K562 (cell line): ENCODE results near the gene CHMP2A. TPM values are rescaled to one million over a fixed set of nuclear protein-coding genes. Genes with fewer than 3 reads are reported as not detected.

Experiments used
- ATF2 ChIP-seq: sonication (generic); formaldehyde crosslinking; IDR thresholded peaks from 2 replicates; pipeline ENCODE4 v1.8.1; 2022; ENCODE audit warnings: missing genetic modification reagents
- CBX8 ChIP-seq: fragments of 200-600 bp; sonication (generic); IDR thresholded peaks from 2 replicates; pipeline ENCODE4 v1.6.1; 2012; ENCODE audit warnings: borderline replicate concordance, mixed run types, low read depth, mild to moderate bottlenecking, moderate library complexity, mixed read lengths, low read length, control low read depth, inconsistent platforms; ENCODE audit not compliant: poor library complexity, severe bottlenecking; ENCODE audit errors: extremely low read depth
- CHD2 ChIP-seq: IDR thresholded peaks from 2 replicates; pipeline ENCODE4 v1.6.1; 2011; ENCODE audit warnings: low read depth, low read length
- DMBX1 ChIP-seq: fragments of 250-450 bp; sonication (Bioruptor Pico); IDR thresholded peaks from 2 replicates; pipeline ENCODE4 v1.8.0; 2022; ENCODE audit warnings: inconsistent platforms, mild to moderate bottlenecking, moderate library complexity, borderline replicate concordance
- DNMT1 ChIP-seq: fragments of 450-650 bp; IDR thresholded peaks from 2 replicates; pipeline ENCODE4 v1.6.1; 2016; ENCODE audit warnings: antibody characterized with exemption, mild to moderate bottlenecking
- FUS ChIP-seq: fragments of 200-400 bp; formaldehyde crosslinking; optimal IDR thresholded peaks from 2 replicates; pipeline ENCODE3; 2017; ENCODE audit warnings: low read depth, low read length
- KHSRP ChIP-seq: fragments of 450-650 bp; IDR thresholded peaks from 2 replicates; pipeline ENCODE4 v1.6.1; 2017
- MITF ChIP-seq: IDR thresholded peaks from 2 replicates; pipeline ENCODE4 v1.6.1; 2014; ENCODE audit warnings: antibody characterized with exemption
- RERE ChIP-seq: sonication (generic); formaldehyde crosslinking; IDR thresholded peaks from 2 replicates; pipeline ENCODE4 v1.8.0; 2023; ENCODE audit warnings: missing genetic modification reagents, mild to moderate bottlenecking, borderline replicate concordance
- RFX1 ChIP-seq: fragments of 450-650 bp; IDR thresholded peaks from 2 replicates; pipeline ENCODE4 v1.6.1; 2016; ENCODE audit warnings: mild to moderate bottlenecking, moderate library complexity
- TEAD2 ChIP-seq: fragments of 450-650 bp; IDR thresholded peaks from 2 replicates; pipeline ENCODE4 v1.6.1; 2016; ENCODE audit warnings: missing genetic modification characterization, control low read depth, missing compliant biosample characterization
- ZNF124 ChIP-seq: sonication (generic); formaldehyde crosslinking; IDR thresholded peaks from 2 replicates; pipeline ENCODE4 v1.8.1; 2022; ENCODE audit warnings: missing genetic modification reagents
- ZNF140 ChIP-seq: fragments of 250-450 bp; sonication (Bioruptor Pico); IDR thresholded peaks from 2 replicates; pipeline ENCODE4 v1.8.0; 2021; ENCODE audit warnings: moderate library complexity, mild to moderate bottlenecking, inconsistent platforms
- ZNF384 ChIP-seq: IDR thresholded peaks from 2 replicates; pipeline ENCODE4 v1.6.1; 2012; ENCODE audit warnings: low read depth, low read length, improper control_type of control experiment
- ZNF431 ChIP-seq: sonication (generic); formaldehyde crosslinking; IDR thresholded peaks from 2 replicates; pipeline ENCODE4 v1.8.0; 2022; ENCODE audit warnings: mild to moderate bottlenecking, missing genetic modification reagents
- ZNF436 ChIP-seq: fragments of 250-450, 450-650 bp; sonication (Bioruptor Pico); formaldehyde crosslinking; IDR thresholded peaks from 2 replicates; pipeline ENCODE4 v1.7.0; 2020; ENCODE audit warnings: mild to moderate bottlenecking
- polyA plus RNA-seq, 8 experiments: library from polyadenylated mRNA; depleted of rRNA in 4 of 8; stranded (reverse) in 5 of 8; unstranded in 3 of 8; fragments of >200 nt; fragmentation: Nextera tagmentation in 2 of 8; fragmentation: Illumina TruSeq in 1 of 8; extraction: Ambion mirVana in 2 of 8; extraction: Trizol in 1 of 8; gene quantifications; 2 replicates each; pipeline versions ENCODE4 v1.2.1 to v1.2.3, GENCODE V29; 2011 to 2014; ENCODE audit warnings: inconsistent platforms in 1 of 8, missing spikeins in 1 of 8
- total RNA-seq, 7 experiments: library from RNA; depleted of rRNA in 6 of 7; stranded (reverse); fragments of >200 nt in 6 of 7; fragmentation: Illumina TruSeq in 2 of 7; extraction: Trizol in 2 of 7; gene quantifications; 2 replicates each; pipeline versions ENCODE4 v1.2.1 to v1.2.3, GENCODE V29; 2011 to 2021; ENCODE audit warnings: low replicate concordance in 1 of 7
- TF ChIP-seq, protein P1 (sequence below): fragments of 250-450 bp; sonication (Bioruptor Pico); IDR thresholded peaks from 2 replicates; pipeline ENCODE4 v1.5.0; 2020; ENCODE audit warnings: mild to moderate bottlenecking, borderline replicate concordance

The CHMP2A gene
- total and polyA plus RNA-seq, 9 of the 15 experiments (the other 6 are each of a cell fraction or from before 2014, with no cell fraction given), result 57.6 to 159 (median 87.2) TPM

DNA sequence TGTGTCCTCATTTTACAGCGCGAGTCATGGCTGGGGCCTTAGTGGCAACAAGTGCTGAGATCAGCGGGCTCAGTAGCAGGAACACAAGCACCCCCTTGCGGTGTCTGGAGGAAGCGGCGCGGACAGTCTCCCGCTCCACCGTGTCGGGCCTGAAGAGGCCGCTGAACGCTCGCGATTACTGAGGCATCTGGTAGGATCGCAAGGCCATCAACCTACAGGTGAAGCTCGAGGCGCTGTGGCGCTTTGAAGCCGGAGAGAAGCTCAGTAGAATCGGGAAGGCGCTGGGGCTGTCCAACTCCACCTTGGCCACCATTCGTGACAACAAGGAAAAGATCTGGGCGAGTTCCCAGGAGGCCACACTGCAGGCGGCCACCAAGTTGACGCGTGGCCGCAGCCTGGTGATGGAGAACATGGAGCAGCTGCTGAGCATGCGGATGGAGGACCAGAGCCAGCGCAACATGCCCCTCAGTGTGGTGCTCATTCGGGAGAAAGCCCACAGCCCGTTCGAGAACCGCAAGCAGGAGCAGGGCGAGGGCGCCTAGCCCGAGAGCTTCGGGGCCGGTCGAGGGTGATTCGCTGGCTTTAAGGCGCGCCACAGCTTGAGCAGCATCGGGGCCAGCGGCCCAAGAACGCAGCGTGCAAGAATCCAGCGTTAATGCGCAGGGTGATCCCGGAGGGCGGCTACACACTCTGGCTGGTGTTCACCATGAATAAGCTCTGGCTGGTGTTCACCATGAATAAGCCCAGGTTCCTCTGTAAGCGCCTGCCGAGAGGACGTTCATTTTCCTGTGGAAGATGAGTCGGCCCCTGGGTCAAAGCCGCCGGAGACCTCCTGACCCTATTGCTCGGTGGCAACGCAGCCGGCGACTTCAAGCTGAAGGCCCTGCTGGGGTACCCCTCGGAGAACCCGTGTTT is 26.6 kb upstream of the CHMP2A start (continued):
- 0 out of 2 replicates have a peak, but pooled peaks have one; percentile 61 for TF ChIP-seq ATF2 (CRISPR knock-in tag)
- no peak for TF ChIP-seq DMBX1 (CRISPR knock-in tag)
- TF ChIP-seq RFX1, result no peak
- TF ChIP-seq CBX8, result no peak
- no peak for TF ChIP-seq DNMT1
- peak; percentile 83 for TF ChIP-seq CHD2
- TF ChIP-seq RERE (CRISPR knock-in tag), result no peak
- TF ChIP-seq TEAD2 (tag), result no peak
- no peak for TF ChIP-seq ZNF140 (CRISPR knock-in tag)
- no peak for TF ChIP-seq FUS
- no peak for TF ChIP-seq ZNF124 (CRISPR knock-in tag)
- TF ChIP-seq KHSRP, result no peak
- 0 out of 2 replicates have a peak, but pooled peaks have one; percentile 8 for TF ChIP-seq MITF
- TF ChIP-seq ZNF436 (CRISPR knock-in tag), result no peak
- TF ChIP-seq ZNF384, result no peak; the same call in 1 of the 2 replicates
- TF ChIP-seq, protein P1, sequence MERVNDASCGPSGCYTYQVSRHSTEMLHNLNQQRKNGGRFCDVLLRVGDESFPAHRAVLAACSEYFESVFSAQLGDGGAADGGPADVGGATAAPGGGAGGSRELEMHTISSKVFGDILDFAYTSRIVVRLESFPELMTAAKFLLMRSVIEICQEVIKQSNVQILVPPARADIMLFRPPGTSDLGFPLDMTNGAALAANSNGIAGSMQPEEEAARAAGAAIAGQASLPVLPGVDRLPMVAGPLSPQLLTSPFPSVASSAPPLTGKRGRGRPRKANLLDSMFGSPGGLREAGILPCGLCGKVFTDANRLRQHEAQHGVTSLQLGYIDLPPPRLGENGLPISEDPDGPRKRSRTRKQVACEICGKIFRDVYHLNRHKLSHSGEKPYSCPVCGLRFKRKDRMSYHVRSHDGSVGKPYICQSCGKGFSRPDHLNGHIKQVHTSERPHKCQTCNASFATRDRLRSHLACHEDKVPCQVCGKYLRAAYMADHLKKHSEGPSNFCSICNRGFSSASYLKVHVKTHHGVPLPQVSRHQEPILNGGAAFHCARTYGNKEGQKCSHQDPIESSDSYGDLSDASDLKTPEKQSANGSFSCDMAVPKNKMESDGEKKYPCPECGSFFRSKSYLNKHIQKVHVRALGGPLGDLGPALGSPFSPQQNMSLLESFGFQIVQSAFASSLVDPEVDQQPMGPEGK, result no peak
- no peak for TF ChIP-seq ZNF431 (CRISPR knock-in tag)
